GM12874 (cell line): ENCODE results near the gene SLC16A9.

Experiments
- TF ChIP-seq, protein P1 (sequence below): IDR thresholded peaks from 2 replicates; pipeline ENCODE4 v1.5.1; 2011; ENCODE audit warnings: low read depth, mild to moderate bottlenecking, control low read depth, low read length, moderate library complexity; ENCODE audit not compliant: insufficient read depth

The SLC16A9 gene

DNA sequence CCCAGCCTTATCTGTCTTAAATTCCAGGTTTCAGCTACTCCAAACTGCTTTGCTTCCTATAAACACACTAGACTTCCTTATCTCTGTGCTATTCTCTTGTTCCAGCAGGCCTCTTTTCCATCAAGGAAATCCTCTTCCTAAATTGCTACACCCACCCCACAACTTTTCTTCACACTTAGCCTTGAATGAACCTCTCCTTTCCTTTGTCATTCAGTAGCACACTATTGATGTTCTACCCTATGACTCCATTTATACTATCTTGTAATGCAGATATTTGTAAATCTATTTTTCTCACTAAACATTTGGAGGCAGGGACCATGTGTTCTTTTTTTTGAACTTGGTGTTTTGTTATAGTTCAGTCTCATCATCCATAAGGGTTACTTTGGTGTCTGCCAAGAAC lies 3.7 kb downstream of the SLC16A9 start:
- TF ChIP-seq, protein P1, sequence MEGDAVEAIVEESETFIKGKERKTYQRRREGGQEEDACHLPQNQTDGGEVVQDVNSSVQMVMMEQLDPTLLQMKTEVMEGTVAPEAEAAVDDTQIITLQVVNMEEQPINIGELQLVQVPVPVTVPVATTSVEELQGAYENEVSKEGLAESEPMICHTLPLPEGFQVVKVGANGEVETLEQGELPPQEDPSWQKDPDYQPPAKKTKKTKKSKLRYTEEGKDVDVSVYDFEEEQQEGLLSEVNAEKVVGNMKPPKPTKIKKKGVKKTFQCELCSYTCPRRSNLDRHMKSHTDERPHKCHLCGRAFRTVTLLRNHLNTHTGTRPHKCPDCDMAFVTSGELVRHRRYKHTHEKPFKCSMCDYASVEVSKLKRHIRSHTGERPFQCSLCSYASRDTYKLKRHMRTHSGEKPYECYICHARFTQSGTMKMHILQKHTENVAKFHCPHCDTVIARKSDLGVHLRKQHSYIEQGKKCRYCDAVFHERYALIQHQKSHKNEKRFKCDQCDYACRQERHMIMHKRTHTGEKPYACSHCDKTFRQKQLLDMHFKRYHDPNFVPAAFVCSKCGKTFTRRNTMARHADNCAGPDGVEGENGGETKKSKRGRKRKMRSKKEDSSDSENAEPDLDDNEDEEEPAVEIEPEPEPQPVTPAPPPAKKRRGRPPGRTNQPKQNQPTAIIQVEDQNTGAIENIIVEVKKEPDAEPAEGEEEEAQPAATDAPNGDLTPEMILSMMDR: no peak

DNA sequence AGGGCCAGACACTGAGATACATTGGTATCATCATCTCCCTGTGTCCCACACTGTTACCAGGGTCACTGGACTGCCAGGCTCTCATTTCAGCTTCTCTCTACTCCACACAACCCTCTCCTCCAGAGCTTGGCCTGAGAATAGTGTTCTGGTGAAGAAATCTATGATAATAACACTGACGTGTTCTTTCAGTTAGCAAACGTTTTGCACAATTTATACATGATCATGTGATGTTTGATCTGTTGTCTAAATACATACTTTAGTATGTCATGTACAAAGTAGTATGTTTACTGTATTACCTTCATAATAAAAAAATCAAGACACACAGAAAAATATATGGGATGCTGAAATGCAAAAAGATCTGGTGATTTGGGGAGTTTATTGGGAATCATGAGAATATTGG lies 5.0 kb downstream of the SLC16A9 start:
- TF ChIP-seq, protein P1: no peak

DNA sequence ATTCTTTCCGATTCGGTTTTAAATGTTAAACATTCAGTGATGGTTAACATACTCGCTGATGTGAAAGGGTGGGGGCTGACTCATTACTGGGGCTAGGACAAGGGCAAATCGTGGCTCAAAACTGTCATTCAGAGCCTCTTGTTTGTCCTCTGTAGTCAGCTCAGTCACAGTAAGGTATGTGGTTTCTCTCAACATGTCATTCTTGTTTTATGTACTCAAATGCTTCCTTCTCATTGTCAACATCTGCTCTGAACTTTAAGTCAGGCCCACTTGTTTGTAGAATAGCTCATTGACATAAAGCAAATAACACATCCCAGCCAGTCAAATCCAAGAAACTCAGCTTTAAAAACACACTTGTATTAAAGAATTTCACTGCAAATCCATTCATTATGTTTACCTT lies 7.3 kb downstream of the SLC16A9 start:
- TF ChIP-seq, protein P1: no peak

DNA sequence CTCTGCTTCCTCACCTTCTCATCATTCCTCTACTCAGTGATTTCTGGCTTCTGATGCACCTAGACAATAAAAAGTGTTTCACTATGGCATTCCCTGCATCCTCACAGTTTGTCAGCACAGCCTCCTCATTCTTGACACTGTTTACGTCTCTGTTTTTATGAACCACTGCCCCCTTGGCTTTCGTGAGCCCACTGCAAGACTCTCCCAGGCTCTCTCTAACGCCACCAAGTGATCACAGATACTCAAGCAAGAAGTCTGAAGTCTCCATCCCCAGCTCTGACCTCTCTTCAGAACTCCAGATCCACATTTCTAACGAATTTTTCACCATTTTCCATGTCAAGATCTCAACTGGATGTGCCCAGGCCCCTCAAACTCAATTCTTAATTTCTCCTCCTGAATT lies 8.9 kb downstream of the SLC16A9 start:
- TF ChIP-seq, protein P1: 0 out of 2 replicates have a peak, but pooled peaks have one; percentile 10

DNA sequence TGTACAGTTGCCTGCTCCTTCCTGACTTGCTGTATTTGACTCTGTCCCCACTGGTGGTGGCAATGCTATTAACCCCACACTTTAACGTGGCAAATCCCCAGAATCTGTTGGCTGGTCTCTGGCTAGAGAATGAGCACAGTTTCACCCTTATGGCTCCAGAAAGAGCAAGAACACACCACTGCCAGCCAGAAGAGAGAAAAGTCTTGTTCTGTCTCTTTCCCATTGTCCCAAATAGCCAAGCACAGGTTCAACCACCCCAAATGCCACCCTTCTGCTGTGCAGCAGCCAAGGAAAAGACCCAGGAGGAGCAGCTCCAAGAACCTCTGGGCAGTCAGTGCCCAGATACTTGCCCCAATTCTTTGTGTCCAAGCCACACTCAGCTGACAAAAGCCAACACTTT lies 11.3 kb downstream of the SLC16A9 start:
- TF ChIP-seq, protein P1: no peak

DNA sequence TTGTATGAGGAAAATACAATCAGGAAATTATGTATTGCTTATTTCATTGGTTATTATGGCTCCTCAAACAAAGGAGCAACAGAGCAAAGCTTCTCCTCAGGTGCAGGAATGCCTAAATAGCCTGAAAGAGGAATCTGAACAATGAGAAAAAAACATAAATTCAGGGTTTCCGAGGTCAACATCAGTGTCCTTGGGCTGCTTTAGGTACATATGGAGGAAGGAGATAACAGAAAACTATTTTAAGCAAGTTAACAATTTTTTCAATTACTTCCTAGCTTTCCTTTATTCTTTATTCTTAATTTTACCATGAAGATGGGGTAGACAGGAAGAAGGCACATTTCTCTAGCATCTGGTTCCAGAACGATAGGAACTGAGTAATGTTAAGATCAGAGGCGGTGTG lies 14.0 kb downstream of the SLC16A9 start:
- TF ChIP-seq, protein P1: no peak

DNA sequence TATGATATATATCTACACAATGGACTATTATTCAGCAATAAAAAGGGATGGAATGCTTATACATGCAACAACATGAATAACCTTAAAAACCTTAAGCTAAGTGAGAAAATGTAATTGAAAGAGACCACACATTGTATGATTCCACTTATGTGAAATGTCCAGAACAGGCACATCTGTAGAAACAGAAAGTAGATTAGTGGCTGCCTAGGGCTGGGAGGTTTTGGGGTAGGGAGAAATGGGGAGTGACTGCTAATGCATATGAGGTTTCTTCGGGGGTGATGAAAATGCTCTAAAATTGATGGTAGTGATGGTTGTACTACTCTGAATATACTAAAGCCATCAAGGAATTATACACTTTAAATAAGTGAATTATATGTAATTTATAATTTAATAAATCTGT lies 14.7 kb downstream of the SLC16A9 start:
- TF ChIP-seq, protein P1: no peak

DNA sequence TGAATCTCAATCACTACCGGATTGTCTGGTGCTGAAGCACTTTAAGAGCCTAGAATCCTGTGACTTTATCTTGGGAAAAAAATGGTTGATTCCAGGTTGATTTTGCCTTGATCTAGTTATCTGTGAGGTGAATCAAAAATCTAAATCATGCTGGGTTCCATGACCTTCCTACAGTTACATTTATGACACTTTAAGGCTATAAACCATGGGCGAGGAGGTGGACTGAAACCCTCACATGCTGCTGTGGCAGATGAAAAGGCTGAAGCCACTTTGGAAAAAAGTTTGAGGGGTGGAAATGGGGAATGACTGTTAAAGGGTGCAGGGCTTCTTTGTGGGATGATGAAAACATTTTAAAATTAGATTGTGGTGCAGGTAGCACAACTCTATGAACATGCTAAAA lies 17.5 kb downstream of the SLC16A9 start:
- TF ChIP-seq, protein P1: no peak
